ENCODE results near the gene LRRC61. TPM values are rescaled to one million over a fixed set of nuclear protein-coding genes. Genes with fewer than 3 reads are reported as not detected.

Gene LRRC61
- total RNA-seq, 2 donors from 2014 or later = 9.7 to 9.8 TPM

DNA sequence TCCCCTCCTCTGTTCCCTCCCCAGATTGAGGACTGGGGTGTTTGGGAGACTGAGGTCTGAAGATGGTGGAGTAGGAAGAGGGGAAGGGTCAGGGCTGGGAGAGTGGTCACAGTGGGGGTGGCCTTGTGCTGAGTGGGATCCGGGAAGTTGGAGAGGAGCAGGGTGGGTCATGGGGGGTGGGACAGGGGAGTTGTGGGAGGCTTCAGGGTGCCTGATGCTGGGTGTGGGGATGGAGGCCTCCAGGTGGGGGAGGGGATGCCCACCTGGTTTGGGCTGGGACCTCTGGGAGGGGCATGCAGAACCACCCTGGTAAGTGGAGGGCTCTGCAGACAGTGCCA lies 58.6 kb downstream of the LRRC61 start:
- Histone ChIP-seq H3K9me3 (no peaks in the 10 kb centered on the region), H3K27ac (no peak overlapping the region), H3K36me3 (no peaks in the 10 kb centered on the region), H3K4me1 (peaks cover 0 to 46% of the 10 kb centered on the region in 2 donors), H3K27me3 (no peaks in the 10 kb centered on the region), H3K4me3 (no peak overlapping the region)
- no peak for DNase-seq (ENCODE audit: low spot score)
- TF ChIP-seq, protein P1, sequence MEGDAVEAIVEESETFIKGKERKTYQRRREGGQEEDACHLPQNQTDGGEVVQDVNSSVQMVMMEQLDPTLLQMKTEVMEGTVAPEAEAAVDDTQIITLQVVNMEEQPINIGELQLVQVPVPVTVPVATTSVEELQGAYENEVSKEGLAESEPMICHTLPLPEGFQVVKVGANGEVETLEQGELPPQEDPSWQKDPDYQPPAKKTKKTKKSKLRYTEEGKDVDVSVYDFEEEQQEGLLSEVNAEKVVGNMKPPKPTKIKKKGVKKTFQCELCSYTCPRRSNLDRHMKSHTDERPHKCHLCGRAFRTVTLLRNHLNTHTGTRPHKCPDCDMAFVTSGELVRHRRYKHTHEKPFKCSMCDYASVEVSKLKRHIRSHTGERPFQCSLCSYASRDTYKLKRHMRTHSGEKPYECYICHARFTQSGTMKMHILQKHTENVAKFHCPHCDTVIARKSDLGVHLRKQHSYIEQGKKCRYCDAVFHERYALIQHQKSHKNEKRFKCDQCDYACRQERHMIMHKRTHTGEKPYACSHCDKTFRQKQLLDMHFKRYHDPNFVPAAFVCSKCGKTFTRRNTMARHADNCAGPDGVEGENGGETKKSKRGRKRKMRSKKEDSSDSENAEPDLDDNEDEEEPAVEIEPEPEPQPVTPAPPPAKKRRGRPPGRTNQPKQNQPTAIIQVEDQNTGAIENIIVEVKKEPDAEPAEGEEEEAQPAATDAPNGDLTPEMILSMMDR (IDR thresholded peaks at IDR 0.05) = no peak

DNA sequence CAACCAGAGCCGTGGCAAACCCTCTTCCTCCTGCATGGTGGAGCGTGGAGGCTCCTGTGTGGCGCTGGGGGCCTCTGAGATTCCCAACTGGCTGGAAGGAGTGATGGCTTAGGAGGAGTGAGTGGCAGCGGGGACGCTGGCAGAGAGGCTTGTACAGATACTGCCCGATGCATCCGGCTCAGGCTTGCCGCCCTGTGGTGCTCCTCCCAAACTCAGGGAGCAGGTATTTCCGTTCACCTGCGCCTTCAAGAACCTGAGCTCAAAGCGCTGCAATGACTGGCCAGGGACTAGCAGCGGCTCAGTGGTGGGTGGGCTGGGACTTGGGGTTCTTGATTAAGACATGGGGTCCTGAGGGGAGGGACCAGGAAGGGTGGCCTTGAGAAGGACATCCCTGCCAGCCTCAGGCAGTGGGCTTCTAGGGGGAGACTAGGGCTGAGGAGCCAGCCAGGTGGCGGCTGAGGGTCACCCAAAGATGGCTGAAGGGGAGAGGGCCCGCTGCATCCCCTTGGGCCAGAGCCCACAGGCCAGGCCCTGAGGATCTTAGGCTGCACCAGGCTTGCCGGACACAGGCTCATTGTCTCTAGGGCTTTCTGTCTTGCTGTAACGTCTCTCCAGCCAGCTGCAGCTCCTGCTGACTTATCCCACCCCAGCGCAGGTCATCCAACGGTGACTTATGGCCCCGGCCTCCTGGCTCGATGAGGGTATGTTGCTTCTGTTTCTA lies 59.1 kb downstream of the LRRC61 start:
- H3K27ac ChIP-seq = no peak overlapping the region
- TF ChIP-seq, protein P1 (IDR thresholded peaks at IDR 0.05) = no peak
- H3K4me1 ChIP-seq = peaks cover 0 to 46% of the 10 kb centered on the region in 2 donors

DNA sequence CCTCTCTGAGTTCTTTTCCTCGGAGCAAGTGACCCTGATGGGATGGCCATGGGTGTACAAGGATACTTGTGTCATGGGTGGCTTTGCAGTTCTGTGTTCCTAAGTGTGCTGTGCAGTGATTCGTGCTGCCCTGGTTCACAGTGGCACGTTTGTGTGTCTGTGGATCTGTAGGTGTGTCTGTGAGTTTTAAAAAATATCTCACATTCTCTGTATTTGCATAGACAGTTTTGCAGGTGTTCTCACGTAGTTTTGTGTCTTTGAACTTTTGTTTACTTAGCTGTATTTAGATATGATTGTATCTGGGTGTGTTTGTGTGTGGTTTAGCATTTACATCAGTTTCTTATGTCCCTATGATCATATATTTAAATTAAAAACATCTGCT lies 59.7 kb downstream of the LRRC61 start:
- no peak for DNase-seq (ENCODE audit: low spot score)
- TF ChIP-seq, protein P1 (IDR thresholded peaks at IDR 0.05) = no peak
- Histone ChIP-seq H3K27ac (no peak overlapping the region), H3K9me3 (no peaks in the 10 kb centered on the region), H3K36me3 (no peaks in the 10 kb centered on the region), H3K27me3 (no peaks in the 10 kb centered on the region), H3K4me1 (peaks cover 0 to 42% of the 10 kb centered on the region in 2 donors), H3K4me3 (no peak overlapping the region)

More for the DNA sequence above, 59.1 kb downstream of the LRRC61 start:
- H3K27me3 ChIP-seq = no peaks in the 10 kb centered on the region
- no peaks in the 10 kb centered on the region for H3K9me3 ChIP-seq
- H3K36me3 ChIP-seq = no peaks in the 10 kb centered on the region
- no peak for DNase-seq (ENCODE audit: low spot score)
- no peak overlapping the region for H3K4me3 ChIP-seq

DNA sequence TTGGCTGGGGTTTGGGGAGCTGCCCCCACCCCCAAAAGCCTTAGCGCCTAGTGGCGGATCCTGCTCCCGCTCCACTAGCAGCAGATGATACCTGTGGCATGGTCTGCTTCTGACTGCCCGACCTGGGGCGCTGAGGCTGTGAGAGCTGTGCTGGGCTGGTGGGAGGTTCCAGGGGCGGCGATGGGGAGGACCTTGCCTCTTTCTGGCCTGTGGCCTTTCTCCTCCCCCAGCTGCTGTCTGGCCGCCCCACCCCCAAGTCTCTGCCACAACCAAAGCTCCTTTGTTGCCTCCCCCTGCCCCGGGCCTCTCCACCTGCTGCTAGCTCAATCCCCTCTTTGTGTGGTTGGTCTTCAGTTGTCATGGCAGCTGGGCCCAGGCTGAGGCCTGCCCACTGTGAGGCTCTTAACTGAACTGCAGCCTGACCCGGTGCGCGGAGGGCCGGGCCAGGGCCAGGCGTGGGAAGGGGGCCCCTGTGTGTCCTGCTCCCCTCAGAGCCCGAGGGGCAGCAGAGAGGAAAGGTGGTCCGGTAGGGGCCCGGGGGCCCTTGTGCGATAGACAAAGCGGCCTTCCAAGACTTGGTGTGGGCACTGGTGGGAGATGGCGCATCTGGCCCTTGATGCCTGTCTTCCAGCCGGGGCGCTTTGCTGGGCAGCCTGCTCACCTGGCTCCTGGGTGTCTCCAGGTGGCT lies 60.7 kb downstream of the LRRC61 start:
- TF ChIP-seq, protein P1 (IDR thresholded peaks at IDR 0.05) = no peak
- Histone ChIP-seq H3K4me3 (no peak overlapping the region), H3K27me3 (no peaks in the 10 kb centered on the region), H3K4me1 (peaks cover 0 to 34% of the 10 kb centered on the region in 2 donors), H3K36me3 (no peaks in the 10 kb centered on the region), H3K9me3 (no peaks in the 10 kb centered on the region), H3K27ac (no peak overlapping the region)
- DNase-seq (ENCODE audit: low spot score) = no peak

DNA sequence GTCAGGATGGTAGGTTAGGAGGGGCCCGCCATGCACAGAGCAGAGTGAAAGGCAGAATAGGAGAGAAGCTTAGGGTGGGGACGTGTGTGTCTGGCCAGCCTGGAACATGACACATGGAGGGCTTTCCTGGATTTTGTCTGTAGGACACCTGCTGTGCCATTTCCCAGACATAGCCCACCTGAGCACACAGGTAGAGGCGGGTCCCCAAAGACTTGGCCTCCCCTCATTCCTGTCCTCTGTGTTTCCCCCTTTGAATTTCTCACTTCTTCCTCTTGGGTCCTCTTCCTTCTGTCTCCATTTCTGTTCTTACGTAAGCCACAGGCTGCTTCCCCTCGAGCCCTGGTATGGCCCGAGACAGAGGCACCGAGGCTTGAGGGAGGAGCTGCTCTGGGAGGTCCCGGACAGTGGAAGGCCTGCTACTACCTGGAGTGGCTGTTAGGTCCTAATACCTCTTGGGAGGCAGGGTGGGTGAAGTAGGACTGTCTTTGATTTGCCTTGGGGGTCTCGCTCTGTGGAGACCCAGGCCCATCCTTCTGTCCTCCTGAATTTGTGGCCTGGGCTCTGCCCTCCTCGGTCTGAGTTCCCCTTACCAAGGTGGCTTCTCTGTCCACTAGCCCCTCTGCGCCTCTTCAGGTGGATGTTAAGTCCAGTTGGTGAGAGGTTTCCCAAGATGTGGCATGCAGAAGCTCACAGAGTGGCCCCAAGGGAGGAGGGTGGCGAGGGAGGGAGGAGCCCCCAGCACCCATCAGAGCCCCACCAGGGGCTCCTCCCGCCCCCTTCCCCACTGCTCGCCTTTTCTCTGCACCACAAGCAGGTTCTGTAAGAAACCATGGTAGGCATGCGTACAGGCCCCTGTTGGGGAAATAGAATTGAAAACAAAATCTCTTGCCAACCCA lies 61.5 kb downstream of the LRRC61 start:
- no peak overlapping the region for H3K4me3 ChIP-seq
- no peak for DNase-seq (ENCODE audit: low spot score)
- H3K36me3 ChIP-seq = no peaks in the 10 kb centered on the region
- TF ChIP-seq, protein P1 (IDR thresholded peaks at IDR 0.05) = no peak
- H3K27me3 ChIP-seq = no peaks in the 10 kb centered on the region
- peaks cover 0 to 39% of the 10 kb centered on the region in 2 donors for H3K4me1 ChIP-seq
- H3K9me3 ChIP-seq = no peaks in the 10 kb centered on the region
- H3K27ac ChIP-seq = no peak overlapping the region

Data from right atrium auricular region (tissue), 2 donors.